ENCODE results near the gene EXOC6.
A peak's percentile ranks its signal among the peaks of the same experiment; 100 is the strongest.

Gene EXOC6

DNA sequence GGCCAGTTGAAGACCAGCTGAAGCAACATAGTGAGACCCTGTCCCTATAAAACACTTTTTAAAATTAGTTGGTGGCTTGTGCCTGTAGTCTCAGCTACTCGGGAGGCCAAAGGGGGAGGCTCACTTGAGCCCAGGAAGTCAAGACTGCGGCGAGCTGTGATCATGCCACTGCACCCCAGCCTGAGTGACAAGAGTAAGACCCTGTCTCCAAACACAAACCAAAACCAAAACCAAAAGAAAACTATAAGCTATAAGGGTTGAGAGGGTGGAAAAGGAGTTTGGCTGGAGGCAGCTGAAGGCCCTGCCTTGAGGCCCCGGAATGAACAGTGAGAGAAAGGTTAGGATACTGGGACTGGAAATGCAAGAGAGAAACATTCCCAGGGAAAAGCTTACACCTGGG lies 10.9 kb upstream of the EXOC6 start:
- Histone ChIP-seq H3K27ac (replicated peaks) (no peak overlapping the region), H3K4me3 (replicated peaks; ENCODE audit: insufficient read depth, low read length) (no peak overlapping the region), H3K27me3 (ENCODE audit: insufficient read depth, poor library complexity, severe bottlenecking) (no peaks in the 10 kb centered on the region)
- TF ChIP-seq POLR2AphosphoS5 (IDR thresholded peaks at IDR 0.05; ENCODE audit: low read depth) (no peak), SPI1 (IDR thresholded peaks at IDR 0.05; ENCODE audit: borderline replicate concordance, low read depth) (no peak), GABPA (IDR thresholded peaks at IDR 0.05; ENCODE audit: low read depth) (no peak)
- TF ChIP-seq, protein P1, sequence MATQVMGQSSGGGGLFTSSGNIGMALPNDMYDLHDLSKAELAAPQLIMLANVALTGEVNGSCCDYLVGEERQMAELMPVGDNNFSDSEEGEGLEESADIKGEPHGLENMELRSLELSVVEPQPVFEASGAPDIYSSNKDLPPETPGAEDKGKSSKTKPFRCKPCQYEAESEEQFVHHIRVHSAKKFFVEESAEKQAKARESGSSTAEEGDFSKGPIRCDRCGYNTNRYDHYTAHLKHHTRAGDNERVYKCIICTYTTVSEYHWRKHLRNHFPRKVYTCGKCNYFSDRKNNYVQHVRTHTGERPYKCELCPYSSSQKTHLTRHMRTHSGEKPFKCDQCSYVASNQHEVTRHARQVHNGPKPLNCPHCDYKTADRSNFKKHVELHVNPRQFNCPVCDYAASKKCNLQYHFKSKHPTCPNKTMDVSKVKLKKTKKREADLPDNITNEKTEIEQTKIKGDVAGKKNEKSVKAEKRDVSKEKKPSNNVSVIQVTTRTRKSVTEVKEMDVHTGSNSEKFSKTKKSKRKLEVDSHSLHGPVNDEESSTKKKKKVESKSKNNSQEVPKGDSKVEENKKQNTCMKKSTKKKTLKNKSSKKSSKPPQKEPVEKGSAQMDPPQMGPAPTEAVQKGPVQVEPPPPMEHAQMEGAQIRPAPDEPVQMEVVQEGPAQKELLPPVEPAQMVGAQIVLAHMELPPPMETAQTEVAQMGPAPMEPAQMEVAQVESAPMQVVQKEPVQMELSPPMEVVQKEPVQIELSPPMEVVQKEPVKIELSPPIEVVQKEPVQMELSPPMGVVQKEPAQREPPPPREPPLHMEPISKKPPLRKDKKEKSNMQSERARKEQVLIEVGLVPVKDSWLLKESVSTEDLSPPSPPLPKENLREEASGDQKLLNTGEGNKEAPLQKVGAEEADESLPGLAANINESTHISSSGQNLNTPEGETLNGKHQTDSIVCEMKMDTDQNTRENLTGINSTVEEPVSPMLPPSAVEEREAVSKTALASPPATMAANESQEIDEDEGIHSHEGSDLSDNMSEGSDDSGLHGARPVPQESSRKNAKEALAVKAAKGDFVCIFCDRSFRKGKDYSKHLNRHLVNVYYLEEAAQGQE (IDR thresholded peaks at IDR 0.05; ENCODE audit: insufficient replicate concordance, low read depth), result no peak
- TF ChIP-seq, protein P2, sequence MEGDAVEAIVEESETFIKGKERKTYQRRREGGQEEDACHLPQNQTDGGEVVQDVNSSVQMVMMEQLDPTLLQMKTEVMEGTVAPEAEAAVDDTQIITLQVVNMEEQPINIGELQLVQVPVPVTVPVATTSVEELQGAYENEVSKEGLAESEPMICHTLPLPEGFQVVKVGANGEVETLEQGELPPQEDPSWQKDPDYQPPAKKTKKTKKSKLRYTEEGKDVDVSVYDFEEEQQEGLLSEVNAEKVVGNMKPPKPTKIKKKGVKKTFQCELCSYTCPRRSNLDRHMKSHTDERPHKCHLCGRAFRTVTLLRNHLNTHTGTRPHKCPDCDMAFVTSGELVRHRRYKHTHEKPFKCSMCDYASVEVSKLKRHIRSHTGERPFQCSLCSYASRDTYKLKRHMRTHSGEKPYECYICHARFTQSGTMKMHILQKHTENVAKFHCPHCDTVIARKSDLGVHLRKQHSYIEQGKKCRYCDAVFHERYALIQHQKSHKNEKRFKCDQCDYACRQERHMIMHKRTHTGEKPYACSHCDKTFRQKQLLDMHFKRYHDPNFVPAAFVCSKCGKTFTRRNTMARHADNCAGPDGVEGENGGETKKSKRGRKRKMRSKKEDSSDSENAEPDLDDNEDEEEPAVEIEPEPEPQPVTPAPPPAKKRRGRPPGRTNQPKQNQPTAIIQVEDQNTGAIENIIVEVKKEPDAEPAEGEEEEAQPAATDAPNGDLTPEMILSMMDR (IDR thresholded peaks at IDR 0.05; ENCODE audit: insufficient read depth, low read length), result no peak
- DNase-seq (ENCODE audit: low read depth in 1 of 2, low spot score in 1 of 2), result no peak

DNA sequence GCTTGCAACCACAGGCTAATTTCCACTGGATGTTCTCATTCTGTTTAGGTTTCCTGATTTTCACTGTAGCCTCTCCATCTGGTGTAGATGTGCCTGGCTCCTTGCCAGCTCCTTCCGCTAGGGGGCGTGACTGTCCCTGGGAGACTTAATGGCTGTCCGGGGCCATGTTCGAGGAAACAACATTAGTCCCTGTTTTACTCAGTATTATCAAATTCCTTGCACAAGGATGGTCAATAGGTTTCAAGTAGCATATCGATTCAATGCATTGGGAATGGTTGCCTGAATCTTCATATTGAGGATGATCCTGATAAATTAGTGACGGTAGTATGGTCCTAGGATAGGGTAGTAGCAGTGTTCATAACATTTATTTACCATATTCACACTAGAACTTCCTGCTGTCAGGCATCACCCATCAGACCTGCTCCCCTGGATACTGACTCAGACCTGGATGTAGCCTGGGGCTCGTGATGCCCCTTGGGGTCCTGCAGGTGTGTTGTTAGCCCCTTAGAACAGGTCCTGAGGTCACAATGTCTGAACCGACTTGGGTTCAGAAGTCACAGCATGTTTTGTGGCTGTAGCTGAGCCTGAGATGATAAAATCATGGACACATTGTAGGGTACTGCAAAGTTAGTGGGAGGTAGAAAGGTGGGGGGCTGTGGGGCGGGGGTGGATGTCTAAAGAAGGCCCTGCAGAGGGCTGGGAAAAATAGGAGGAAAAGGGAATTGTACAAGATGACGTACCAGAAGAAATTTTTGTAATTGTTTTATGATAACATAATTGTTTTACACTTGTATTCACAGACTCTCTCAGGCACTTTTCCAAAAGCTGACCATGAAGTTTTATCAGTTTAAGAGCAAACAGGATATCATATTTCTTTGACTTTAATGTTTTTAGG lies 8.9 kb upstream of the EXOC6 start:
- H3K27ac ChIP-seq (replicated peaks), result no peak overlapping the region
- peak in 1 of 2 experiments; percentile 68 for DNase-seq (ENCODE audit: low read depth in 1 of 2, low spot score in 1 of 2)
- TF ChIP-seq, protein P1 (IDR thresholded peaks at IDR 0.05; ENCODE audit: insufficient replicate concordance, low read depth), result no peak
- TF ChIP-seq POLR2AphosphoS5 (IDR thresholded peaks at IDR 0.05; ENCODE audit: low read depth), result no peak
- TF ChIP-seq, protein P2 (IDR thresholded peaks at IDR 0.05; ENCODE audit: insufficient read depth, low read length), result no peak

DNA sequence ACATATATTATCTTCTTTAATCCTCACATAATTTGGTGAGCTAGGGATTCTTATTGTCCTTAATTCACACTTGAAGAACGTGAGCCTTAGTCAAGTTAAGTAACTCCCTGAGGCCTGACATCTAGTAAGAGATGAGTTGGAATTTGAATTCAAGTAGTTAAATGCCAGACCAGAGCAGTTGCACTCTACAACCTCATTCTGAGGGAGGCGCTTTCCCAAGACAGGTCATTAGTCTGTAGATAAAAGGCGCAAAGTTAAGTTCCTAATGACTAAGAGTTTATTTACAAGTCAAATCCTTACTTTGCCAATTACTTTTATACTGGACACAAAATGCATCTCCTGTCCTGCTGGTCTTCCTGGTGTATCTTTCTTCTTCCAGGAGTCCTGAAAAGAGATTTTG lies 3.6 kb upstream of the EXOC6 start:
- no peak overlapping the region for H3K4me3 ChIP-seq (replicated peaks; ENCODE audit: insufficient read depth, low read length)
- H3K27ac ChIP-seq (replicated peaks), result no peak overlapping the region; the same call in 1 of the 2 replicates
- no peak for DNase-seq (ENCODE audit: low read depth in 1 of 2, low spot score in 1 of 2)
- no peaks in the 10 kb centered on the region for H3K27me3 ChIP-seq (ENCODE audit: insufficient read depth, poor library complexity, severe bottlenecking)
- TF ChIP-seq, protein P2 (IDR thresholded peaks at IDR 0.05; ENCODE audit: insufficient read depth, low read length), result no peak
- TF ChIP-seq POLR2AphosphoS5 (IDR thresholded peaks at IDR 0.05; ENCODE audit: low read depth) (no peak), SPI1 (IDR thresholded peaks at IDR 0.05; ENCODE audit: borderline replicate concordance, low read depth) (no peak), GABPA (IDR thresholded peaks at IDR 0.05; ENCODE audit: low read depth) (no peak)
- TF ChIP-seq, protein P1 (IDR thresholded peaks at IDR 0.05; ENCODE audit: insufficient replicate concordance, low read depth), result no peak

More for the DNA sequence above, 8.9 kb upstream of the EXOC6 start:
- no peak overlapping the region for H3K4me3 ChIP-seq (replicated peaks; ENCODE audit: insufficient read depth, low read length)
- no peaks in the 10 kb centered on the region for H3K27me3 ChIP-seq (ENCODE audit: insufficient read depth, poor library complexity, severe bottlenecking)

All from HL-60 (cell line).